HG02885 (cell line): ENCODE results near the gene ELP5.
A peak's percentile ranks its signal among the peaks of the same experiment; 100 is the strongest.
"Not testable (repeated sequence)": the region's sequence is repeated elsewhere in the genome, so short reads cannot be mapped to it uniquely, and the experiment has no call there.

Experiments
- ATAC-seq: cut with Tn5 transposase; IDR thresholded peaks from one replicate; pipeline ENCODE4 v1.9.1; 2021; ENCODE audit warnings: mild to moderate bottlenecking; ENCODE audit not compliant: unreplicated experiment, poor library complexity

Gene ELP5

GRCh38 chr17:7234083-7234951 lies 17.7 kb upstream of the ELP5 start, which contains the start of gene DVL2:
TSS of gene DVL2 (minus strand) at chr17:7234517. CDS start at chr17:7234262, 255 bp downstream.
- ATAC-seq, result peak; percentile 65

GRCh38 chr17:7235693-7236665 lies 16.0 kb upstream of the ELP5 start:
- no peak for ATAC-seq

- no peak for ATAC-seq
These were observed 15.2 kb upstream of the ELP5 start for GRCh38 chr17:7236808-7237207.

GRCh38 chr17:7237266-7237760 lies 14.7 kb upstream of the ELP5 start:
- no peak for ATAC-seq

GRCh38 chr17:7237761-7238419 lies 14.1 kb upstream of the ELP5 start:
- ATAC-seq, result no peak

- ATAC-seq, result no peak
These were observed 13.5 kb upstream of the ELP5 start for GRCh38 chr17:7238420-7239090.

GRCh38 chr17:7239091-7240027 lies 12.7 kb upstream of the ELP5 start, which contains the start of gene PHF23:
TSS of gene PHF23 (minus strand) at chr17:7239457. CDS start at chr17:7239279, 178 bp downstream.
- peak; percentile 61 for ATAC-seq

GRCh38 chr17:7240375-7240774 lies 11.6 kb upstream of the ELP5 start:
- ATAC-seq, result no peak

GRCh38 chr17:7241090-7241733 lies 10.8 kb upstream of the ELP5 start:
- no peak for ATAC-seq

GRCh38 chr17:7241783-7242716 lies 10.0 kb upstream of the ELP5 start, which contains the start of gene GABARAP:
TSS of gene GABARAP (minus strand) at chr17:7242449. CDS start at chr17:7242330, 119 bp downstream.
- peak; percentile 39 for ATAC-seq

GRCh38 chr17:7242717-7243452 lies 9.1 kb upstream of the ELP5 start:
- ATAC-seq, result peak; percentile 35

- ATAC-seq, result no peak
These were observed 8.6 kb upstream of the ELP5 start for GRCh38 chr17:7243453-7243729.

- ATAC-seq, result not testable (repeated sequence)
These were observed 8.2 kb upstream of the ELP5 start for GRCh38 chr17:7243838-7244237.

- no peak for ATAC-seq
These were observed 5.2 kb upstream of the ELP5 start for GRCh38 chr17:7246779-7247178.

GRCh38 chr17:7248796-7249195 lies 3.2 kb upstream of the ELP5 start:
- no peak for ATAC-seq

GRCh38 chr17:7249214-7249613 lies 2.8 kb upstream of the ELP5 start:
- ATAC-seq, result no peak
